Breast epithelium (tissue), 4 donors: ENCODE measurements around the gene GIPR. TPM values are rescaled to one million over a fixed set of nuclear protein-coding genes. Genes with fewer than 3 reads are reported as not detected.

Experiments
- DNase-seq, 2 donors: peaks; one replicate each; pipeline ENCODE4 v3.0.0-alpha.2; 2019; ENCODE audit warnings: low spot score in 2 of 2
- H3K27ac ChIP-seq, 2 donors: fragments of 200-600 bp; sonication (generic) in 1 of 2; one replicate each; pipeline ENCODE4 v1.5.1; 2016 to 2019; ENCODE audit warnings: mild to moderate bottlenecking in 1 of 2
- H3K27me3 ChIP-seq, 2 donors: fragments of 200-600 bp; sonication (generic) in 1 of 2; one replicate each; pipeline versions ENCODE4 v1.5.1 to v1.6.0; 2017 to 2019; ENCODE audit warnings: control low read depth in 1 of 2, mild to moderate bottlenecking in 1 of 2
- H3K36me3 ChIP-seq: fragments of 200-600 bp; one replicate; pipeline ENCODE4 v1.5.1; 2019
- H3K4me1 ChIP-seq, 2 donors: fragments of 200-600 bp; sonication (generic); one replicate each; pipeline ENCODE4 v1.5.1; 2016 to 2019; ENCODE audit warnings: control low read depth in 1 of 2
- H3K4me3 ChIP-seq, 3 donors: fragments of 200-600 bp; sonication (generic); 1 replicate in 2 of 3; 2 replicates in 1 of 3; pipeline ENCODE4 v1.5.1; 2016 to 2019; ENCODE audit warnings: mild to moderate bottlenecking in 3 of 3, moderate library complexity in 2 of 3
- H3K9me3 ChIP-seq, 2 donors: fragments of 200-600 bp; sonication (generic) in 1 of 2; one replicate each; pipeline ENCODE4 v1.5.1; 2016 to 2019; ENCODE audit warnings: control low read depth in 1 of 2
- POLR2A ChIP-seq: fragments of 450-650 bp; IDR thresholded peaks from one replicate; pipeline ENCODE4 v1.6.1; 2016; ENCODE audit warnings: antibody characterized with exemption, mild to moderate bottlenecking, moderate library complexity
- POLR2AphosphoS5 ChIP-seq, 3 donors: sonication (generic); formaldehyde crosslinking; IDR thresholded peaks; one replicate each; pipeline ENCODE4 v1.6.1; 2017; ENCODE audit warnings: antibody characterized with exemption in 3 of 3
- intact Hi-C: fragments of 100-400 bp; cut with DNase I; formaldehyde crosslinking; loops from one replicate; pipeline ENCODE4 v1.15.1; 2023; ENCODE audit warnings: low total_unique reads
- total RNA-seq, 3 donors: library from RNA; depleted of rRNA; stranded (reverse); fragments of >200 nt; gene quantifications; one replicate each; pipeline ENCODE4 v1.1.0, GENCODE V29; 2016
- TF ChIP-seq, protein P1 (sequence below), 3 donors: fragments of 450-650 bp; IDR thresholded peaks; one replicate each; pipeline ENCODE4 v1.5.1; 2016 to 2017; ENCODE audit warnings: antibody characterized with exemption in 3 of 3, mild to moderate bottlenecking in 3 of 3, moderate library complexity in 3 of 3

The GIPR gene
- total RNA-seq, 3 donors from 2014 or later: 0.16 to 4.9 (median 4.8) TPM

DNA sequence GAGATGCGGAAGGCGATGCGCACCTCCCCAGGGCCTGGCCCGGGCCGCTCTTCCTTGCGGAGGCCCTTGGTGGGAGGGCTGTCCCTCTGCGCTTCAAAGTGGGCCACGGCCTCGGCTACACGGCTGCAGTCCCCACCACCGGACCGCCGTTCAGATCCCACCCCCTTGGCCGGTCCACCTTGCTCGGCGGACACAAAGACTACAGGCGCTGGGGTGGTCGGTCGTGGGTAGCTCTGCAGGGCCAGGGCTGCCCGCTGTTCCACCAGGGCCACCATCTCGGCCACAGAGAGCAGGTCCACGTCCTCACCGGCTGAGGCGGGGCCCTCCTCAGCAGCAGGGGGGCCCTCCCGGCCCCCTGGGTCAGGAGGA, 44.7 kb downstream of the GIPR start:
- Histone ChIP-seq H3K36me3 (peaks cover 6% of the 10 kb centered on the region), H3K27ac (peak overlapping the region in 1 of 2 donors; percentile 19)
- intact Hi-C loops: loop anchor here (5.0 kb wide), 1 partner anchor 770 kb away; no protein-coding TSS in a partner anchor

DNA sequence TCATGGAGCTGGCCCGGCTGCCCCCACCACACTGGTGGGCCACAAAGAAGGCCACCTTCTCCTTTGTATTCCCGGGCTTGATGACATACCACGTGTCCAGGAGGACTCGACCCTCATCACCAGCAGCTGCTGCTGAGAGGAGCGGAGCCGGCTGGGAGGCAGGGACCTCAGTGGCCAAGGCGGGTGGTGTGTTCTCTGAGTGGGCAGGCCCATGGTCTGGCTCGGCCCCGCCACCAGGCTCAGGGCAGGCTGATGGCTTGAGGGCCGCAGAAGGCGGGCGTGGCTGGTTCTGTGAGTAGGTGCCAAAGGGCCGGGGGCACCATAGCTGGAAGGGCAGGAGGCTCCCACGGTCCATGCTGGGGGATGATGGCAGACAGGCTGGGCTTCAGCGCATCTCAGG, 45.1 kb downstream of the GIPR start:
- TF ChIP-seq POLR2AphosphoS5 (IDR thresholded peaks at IDR 0.05): no peak
- H3K4me3 ChIP-seq: no peak overlapping the region
- no peaks in the 10 kb centered on the region for H3K27me3 ChIP-seq
- no peak for DNase-seq
- H3K27ac ChIP-seq: no peak overlapping the region
- peaks cover 2 to 3% of the 10 kb centered on the region in 2 donors for H3K4me1 ChIP-seq
- H3K9me3 ChIP-seq: no peaks in the 10 kb centered on the region
- H3K36me3 ChIP-seq: peaks cover 6% of the 10 kb centered on the region
- intact Hi-C loops: loop anchor here (5.0 kb wide), 1 partner anchor 769 kb away; no protein-coding TSS in a partner anchor

More for the DNA sequence above, 44.7 kb downstream of the GIPR start:
- no peaks in the 10 kb centered on the region for H3K27me3 ChIP-seq
- H3K9me3 ChIP-seq: no peaks in the 10 kb centered on the region
- TF ChIP-seq, protein P1, sequence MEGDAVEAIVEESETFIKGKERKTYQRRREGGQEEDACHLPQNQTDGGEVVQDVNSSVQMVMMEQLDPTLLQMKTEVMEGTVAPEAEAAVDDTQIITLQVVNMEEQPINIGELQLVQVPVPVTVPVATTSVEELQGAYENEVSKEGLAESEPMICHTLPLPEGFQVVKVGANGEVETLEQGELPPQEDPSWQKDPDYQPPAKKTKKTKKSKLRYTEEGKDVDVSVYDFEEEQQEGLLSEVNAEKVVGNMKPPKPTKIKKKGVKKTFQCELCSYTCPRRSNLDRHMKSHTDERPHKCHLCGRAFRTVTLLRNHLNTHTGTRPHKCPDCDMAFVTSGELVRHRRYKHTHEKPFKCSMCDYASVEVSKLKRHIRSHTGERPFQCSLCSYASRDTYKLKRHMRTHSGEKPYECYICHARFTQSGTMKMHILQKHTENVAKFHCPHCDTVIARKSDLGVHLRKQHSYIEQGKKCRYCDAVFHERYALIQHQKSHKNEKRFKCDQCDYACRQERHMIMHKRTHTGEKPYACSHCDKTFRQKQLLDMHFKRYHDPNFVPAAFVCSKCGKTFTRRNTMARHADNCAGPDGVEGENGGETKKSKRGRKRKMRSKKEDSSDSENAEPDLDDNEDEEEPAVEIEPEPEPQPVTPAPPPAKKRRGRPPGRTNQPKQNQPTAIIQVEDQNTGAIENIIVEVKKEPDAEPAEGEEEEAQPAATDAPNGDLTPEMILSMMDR (IDR thresholded peaks at IDR 0.05): no peak
- TF ChIP-seq POLR2AphosphoS5 (IDR thresholded peaks at IDR 0.05) (no peak), POLR2A (no peak)
- no peaks in the 10 kb centered on the region for H3K4me1 ChIP-seq
- no peak overlapping the region for H3K4me3 ChIP-seq
- DNase-seq: no peak

DNA sequence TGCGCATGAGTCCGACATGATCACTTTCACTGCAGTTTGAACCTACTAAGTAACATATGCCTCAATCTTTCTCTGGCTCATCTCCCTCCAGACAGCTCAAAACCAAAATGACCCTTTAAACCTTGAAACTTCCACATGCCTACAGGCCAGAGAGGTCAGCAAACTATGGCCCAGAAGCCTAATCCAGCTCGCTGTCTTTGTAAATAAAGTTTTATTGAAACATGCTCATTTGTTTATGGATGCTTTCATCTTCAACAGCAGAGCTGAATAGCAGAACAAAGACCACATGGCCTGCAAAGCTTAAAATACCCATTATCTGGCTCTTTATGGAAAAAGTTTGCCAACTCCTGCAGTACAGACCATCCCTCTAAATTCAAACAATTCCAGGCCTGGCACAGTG, 47.1 kb downstream of the GIPR start:
- Histone ChIP-seq H3K27ac (peak overlapping the region in 1 of 2 donors; percentile 1), H3K4me3 (no peak overlapping the region), H3K9me3 (no peaks in the 10 kb centered on the region), H3K4me1 (peaks cover 5% of the 10 kb centered on the region in 2 donors), H3K36me3 (peaks cover 6% of the 10 kb centered on the region), H3K27me3 (no peaks in the 10 kb centered on the region)
- no peak for DNase-seq
- intact Hi-C loops: no loop called here
- TF ChIP-seq, protein P1 (IDR thresholded peaks at IDR 0.05): no peak
- no peak for TF ChIP-seq POLR2AphosphoS5 (IDR thresholded peaks at IDR 0.05)
- no peak for TF ChIP-seq POLR2A

DNA sequence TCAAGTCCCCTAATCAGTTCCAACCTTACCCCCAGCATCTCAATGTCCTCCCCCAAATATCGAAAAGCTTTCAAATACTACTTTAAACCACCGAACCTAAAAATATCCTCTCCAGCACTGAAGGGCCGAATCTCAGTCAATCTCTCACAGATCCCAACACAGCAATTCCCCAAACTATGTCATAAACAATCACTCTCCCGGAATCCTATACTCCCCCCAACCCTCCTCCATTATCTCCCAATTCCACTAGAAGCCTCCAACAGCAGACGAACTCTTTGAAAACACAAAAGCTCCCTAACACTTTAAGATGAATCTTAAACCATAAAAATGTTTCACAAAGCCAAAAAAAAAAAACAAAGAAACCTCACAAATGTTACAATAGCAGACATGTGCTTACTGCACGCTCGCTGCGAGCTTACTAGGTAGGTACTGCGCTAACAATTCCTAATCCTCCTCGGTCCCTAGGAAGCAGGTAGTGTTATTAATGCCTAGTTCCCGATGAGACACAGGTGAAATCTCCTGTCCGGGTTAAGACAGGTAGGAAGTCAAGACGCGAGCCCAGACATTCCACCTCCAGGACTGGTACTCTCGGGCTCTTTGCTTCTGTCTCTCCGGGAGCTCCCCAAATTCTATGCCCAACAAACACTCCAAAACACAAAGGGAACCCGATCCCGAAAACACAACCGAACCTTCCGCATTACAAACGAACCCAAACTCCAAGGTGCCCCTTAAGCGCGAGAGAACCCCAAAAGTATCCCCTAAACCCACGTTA, 48.5 kb downstream of the GIPR start:
- H3K27me3 ChIP-seq: no peaks in the 10 kb centered on the region

DNA sequence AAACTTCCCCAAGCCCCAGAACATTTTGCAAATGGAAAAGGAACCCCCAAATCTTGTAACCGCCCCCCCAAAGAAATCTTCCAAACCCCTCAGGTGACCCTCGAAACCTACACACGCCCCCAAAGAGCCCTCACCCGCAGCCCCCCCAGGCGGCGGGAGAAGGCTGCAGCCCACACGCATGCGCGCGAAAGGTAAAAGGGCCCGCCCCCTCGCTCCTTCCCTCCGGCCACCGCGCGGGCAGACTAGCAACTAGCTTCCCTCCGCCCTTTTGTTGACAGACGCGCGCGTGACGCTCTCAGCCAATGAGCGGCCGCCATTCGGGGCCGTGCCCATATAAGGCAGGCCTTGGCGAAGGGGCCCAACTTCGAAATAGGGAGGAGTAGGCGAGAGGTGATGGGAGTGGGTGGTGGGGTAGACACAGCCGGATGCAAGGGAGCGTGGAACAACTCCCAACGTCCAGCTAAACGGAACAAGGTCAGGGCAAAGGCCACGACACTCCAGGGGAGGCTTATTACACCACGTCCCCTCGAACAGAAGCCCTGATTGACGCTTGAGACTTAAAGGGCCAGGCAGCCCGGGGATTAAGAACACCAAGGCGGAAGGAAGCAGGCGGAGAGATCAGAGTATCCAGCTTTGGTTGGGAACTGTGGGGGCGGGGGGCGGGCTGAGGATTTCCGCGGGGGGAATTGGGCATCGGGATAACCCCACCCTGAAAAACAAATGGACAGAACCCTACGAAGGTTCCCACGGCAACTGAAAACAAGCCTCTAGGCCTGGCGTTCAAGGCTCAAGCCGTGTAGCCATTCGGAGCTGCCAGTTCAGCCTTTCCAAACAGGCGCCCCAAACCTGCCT, 49.3 kb downstream of the GIPR start:
- intact Hi-C loops: no loop called here
- Histone ChIP-seq H3K27me3 (no peaks in the 10 kb centered on the region), H3K4me3 (peak overlapping the region; percentile 55 to 84 (median 69)), H3K9me3 (no peaks in the 10 kb centered on the region), H3K4me1 (peaks cover 5% of the 10 kb centered on the region in 2 donors), H3K36me3 (peaks cover 6% of the 10 kb centered on the region), H3K27ac (peak overlapping the region; percentile 92 to 97)
- TF ChIP-seq, protein P1 (IDR thresholded peaks at IDR 0.05): peak in 2 of 3 donors; percentile 13 to 15
- peak; percentile 96 to 98 (median 97) for TF ChIP-seq POLR2AphosphoS5 (IDR thresholded peaks at IDR 0.05)
- peak; percentile 45 for TF ChIP-seq POLR2A
- DNase-seq: peak; percentile 99

More for the DNA sequence above, 48.5 kb downstream of the GIPR start:
- Histone ChIP-seq H3K4me3 (peak overlapping the region; percentile 55 to 84 (median 69)), H3K27ac (peak overlapping the region; percentile 92 to 97), H3K4me1 (peaks cover 5% of the 10 kb centered on the region in 2 donors), H3K9me3 (no peaks in the 10 kb centered on the region), H3K36me3 (peaks cover 6% of the 10 kb centered on the region)
- peak; percentile 63 for DNase-seq
- intact Hi-C loops: no loop called here
- peak in 1 of 3 donors; percentile 9 for TF ChIP-seq POLR2AphosphoS5 (IDR thresholded peaks at IDR 0.05)
- no peak for TF ChIP-seq POLR2A
- TF ChIP-seq, protein P1 (IDR thresholded peaks at IDR 0.05): no peak
